NCI-H2107 treated with DMSO at 0.1 percent for 48 hours (cell line): ENCODE measurements around the gene ITSN1.
"Not testable (repeated sequence)": the region's sequence is repeated elsewhere in the genome, so short reads cannot be mapped to it uniquely, and the experiment has no call there.

ENCODE experiments used
- DNase-seq: peaks from one replicate; lab custom pipeline; 2025; ENCODE audit not compliant: unreplicated experiment; lab: John Stamatoyannopoulos, UW

The ITSN1 gene

GRCh38 chr21:33721081-33721480 lies 78.8 kb downstream of the ITSN1 start:
- DNase-seq, result no peak

- not testable (repeated sequence) for DNase-seq
Measured at GRCh38 chr21:33729139-33729538, 86.8 kb downstream of the ITSN1 start.

GRCh38 chr21:33729641-33730040 lies 87.3 kb downstream of the ITSN1 start:
- no peak for DNase-seq

- no peak for DNase-seq
Measured at GRCh38 chr21:33731447-33731846, 89.1 kb downstream of the ITSN1 start.

GRCh38 chr21:33732038-33732437 lies 89.7 kb downstream of the ITSN1 start:
- DNase-seq, result no peak

GRCh38 chr21:33733601-33734000 lies 91.3 kb downstream of the ITSN1 start:
- no peak for DNase-seq

- DNase-seq, result no peak
Measured at GRCh38 chr21:33734291-33734690, 92.0 kb downstream of the ITSN1 start.

- no peak for DNase-seq
Measured at GRCh38 chr21:33734818-33735217, 92.5 kb downstream of the ITSN1 start.

- no peak for DNase-seq
Measured at GRCh38 chr21:33736569-33736968, 94.3 kb downstream of the ITSN1 start.

- no peak for DNase-seq
Measured at GRCh38 chr21:33739701-33740100, 97.4 kb downstream of the ITSN1 start.

- no peak for DNase-seq
Measured at GRCh38 chr21:33747420-33747819, 105.1 kb downstream of the ITSN1 start.

GRCh38 chr21:33748903-33749302 lies 106.6 kb downstream of the ITSN1 start:
- no peak for DNase-seq

GRCh38 chr21:33750017-33750416 lies 107.7 kb downstream of the ITSN1 start:
- DNase-seq, result no peak

- no peak for DNase-seq
Measured at GRCh38 chr21:33751120-33751519, 108.8 kb downstream of the ITSN1 start.

- no peak for DNase-seq
Measured at GRCh38 chr21:33751533-33751932, 109.2 kb downstream of the ITSN1 start.

GRCh38 chr21:33752260-33752659 lies 110.0 kb downstream of the ITSN1 start:
- no peak for DNase-seq

- no peak for DNase-seq
Measured at GRCh38 chr21:33753886-33754285, 111.6 kb downstream of the ITSN1 start.

- no peak for DNase-seq
Measured at GRCh38 chr21:33754481-33754880, 112.2 kb downstream of the ITSN1 start.

GRCh38 chr21:33755354-33755753 lies 113.1 kb downstream of the ITSN1 start:
- DNase-seq, result no peak

GRCh38 chr21:33760641-33761440 lies 118.5 kb downstream of the ITSN1 start:
- DNase-seq, result no peak

- DNase-seq, result no peak
Measured at GRCh38 chr21:33761441-33762036, 119.2 kb downstream of the ITSN1 start.

- no peak for DNase-seq
Measured at GRCh38 chr21:33762803-33763581, 120.7 kb downstream of the ITSN1 start.
